WTC11 (cell line): ENCODE data around the gene RAB3IP. TPM values are rescaled to one million over a fixed set of nuclear protein-coding genes. Genes with fewer than 3 reads are reported as not detected.
A peak's percentile ranks its signal among the peaks of the same experiment; 100 is the strongest.

Experiments
- ATAC-seq: fragments of 200-7000 bp; cut with Tn5 transposase; 2 replicates; pipeline ENCODE4 v1.10.0; 2021; ENCODE audit warnings: mild to moderate bottlenecking, moderate library complexity
- CTCF ChIA-PET: fragments of 300-600 bp; sonication (Branson Sonifier 250); formaldehyde crosslinking; loops from one replicate; lab custom pipeline; 2021; ENCODE audit warnings: antibody characterized with exemption; lab: Charles Lee
- POLR2A ChIA-PET: fragments of 350-600 bp; sonication (Branson Sonifier 250); formaldehyde crosslinking; loops from one replicate; lab custom pipeline; 2021; ENCODE audit warnings: antibody characterized with exemption; lab: Charles Lee
- DNase-seq: peaks from one replicate; pipeline ENCODE4 v3.0.0; 2021; ENCODE audit warnings: low spot score
- H3K27ac Mint-ChIP-seq: 2 replicates; pipeline ENCODE4 v1.8.0; 2021; ENCODE audit warnings: mixed read lengths
- H3K27me3 Mint-ChIP-seq: 2 replicates; pipeline ENCODE4 v1.8.0; 2021; ENCODE audit warnings: low read depth, mild to moderate bottlenecking, moderate library complexity, mixed read lengths
- H3K36me3 Mint-ChIP-seq: 2 replicates; pipeline ENCODE4 v1.8.0; 2021; ENCODE audit warnings: mixed read lengths
- H3K4me1 Mint-ChIP-seq: 2 replicates; pipeline ENCODE4 v1.8.0; 2022; ENCODE audit warnings: mixed read lengths
- H3K4me3 Mint-ChIP-seq: 2 replicates; pipeline ENCODE4 v1.8.0; 2021; ENCODE audit warnings: mild to moderate bottlenecking, moderate library complexity, mixed read lengths
- H3K9me3 Mint-ChIP-seq: 2 replicates; pipeline ENCODE4 v1.8.0; 2021; ENCODE audit warnings: mixed read lengths
- AR ChIP-seq: fragments of 250-450 bp; sonication (Bioruptor Pico); IDR thresholded peaks from 2 replicates; pipeline ENCODE4 v1.9.0; 2021; ENCODE audit warnings: mild to moderate bottlenecking
- ESRRA ChIP-seq: sonication (generic); formaldehyde crosslinking; IDR thresholded peaks from 2 replicates; pipeline ENCODE4 v1.8.1; 2022; ENCODE audit warnings: mild to moderate bottlenecking, missing genetic modification reagents, borderline replicate concordance
- FOXP4 ChIP-seq: sonication (generic); formaldehyde crosslinking; IDR thresholded peaks from 2 replicates; pipeline ENCODE4 v1.8.0; 2022; ENCODE audit warnings: mild to moderate bottlenecking, missing genetic modification reagents
- HMGXB4 ChIP-seq: sonication (generic); formaldehyde crosslinking; IDR thresholded peaks from 2 replicates; pipeline ENCODE4 v1.8.1; 2023; ENCODE audit warnings: mild to moderate bottlenecking, moderate library complexity, missing genetic modification reagents
- IRF1 ChIP-seq: sonication (generic); formaldehyde crosslinking; IDR thresholded peaks from 2 replicates; pipeline ENCODE4 v1.8.0; 2023; ENCODE audit warnings: missing genetic modification reagents
- JUN ChIP-seq: sonication (generic); formaldehyde crosslinking; IDR thresholded peaks from 2 replicates; pipeline ENCODE4 v1.8.0; 2023; ENCODE audit warnings: mild to moderate bottlenecking, missing genetic modification reagents
- KAT7 ChIP-seq: sonication (generic); formaldehyde crosslinking; IDR thresholded peaks from 2 replicates; pipeline ENCODE4 v1.8.1; 2023; ENCODE audit warnings: missing genetic modification reagents, mild to moderate bottlenecking, borderline replicate concordance
- RORB ChIP-seq: fragments of 250-450 bp; sonication (Bioruptor Pico); IDR thresholded peaks from 2 replicates; pipeline ENCODE4 v1.9.0; 2021; ENCODE audit warnings: mild to moderate bottlenecking
- TP53 ChIP-seq: sonication (generic); formaldehyde crosslinking; IDR thresholded peaks from 2 replicates; pipeline ENCODE4 v1.8.1; 2023; ENCODE audit warnings: mild to moderate bottlenecking, missing genetic modification reagents
- ZBTB43 ChIP-seq: sonication (generic); formaldehyde crosslinking; IDR thresholded peaks from 2 replicates; pipeline ENCODE4 v1.8.1; 2023; ENCODE audit warnings: mild to moderate bottlenecking, missing genetic modification reagents
- ZNF263 ChIP-seq: sonication (generic); formaldehyde crosslinking; IDR thresholded peaks from 2 replicates; pipeline ENCODE4 v1.8.1; 2022; ENCODE audit warnings: low read depth, mild to moderate bottlenecking, moderate library complexity, missing genetic modification reagents
- ZNF425 ChIP-seq: fragments of 250-450 bp; sonication (Bioruptor Pico); conservative IDR thresholded peaks from 2 replicates; pipeline ENCODE4 v1.9.0; 2021; ENCODE audit warnings: mild to moderate bottlenecking
- ZNF532 ChIP-seq: fragments of 250-450 bp; sonication (Bioruptor Pico); IDR thresholded peaks from 2 replicates; pipeline ENCODE4 v1.9.0; 2021; ENCODE audit warnings: mild to moderate bottlenecking, borderline replicate concordance
- ZNF671 ChIP-seq: fragments of 250-450 bp; sonication (Bioruptor Pico); IDR thresholded peaks from 2 replicates; pipeline ENCODE4 v1.8.0; 2021; ENCODE audit warnings: mild to moderate bottlenecking
- total RNA-seq: library from RNA; stranded (reverse); gene quantifications from 3 replicates; pipeline ENCODE4 v1.2.3, GENCODE V29; 2021
- TF ChIP-seq, protein P1 (sequence below): sonication (generic); formaldehyde crosslinking; IDR thresholded peaks from 2 replicates; pipeline ENCODE4 v1.8.1; 2022; ENCODE audit warnings: low read depth, mild to moderate bottlenecking, moderate library complexity, missing genetic modification reagents, borderline replicate concordance

Gene RAB3IP
- total RNA-seq, 1 experiment from 2014 or later = 47.2 TPM

- ChIA-PET POLR2A (interaction anchor here (0.5 kb wide), 1 partner anchor 1755 kb away, joined by 4 read pairs; no protein-coding TSS in a partner anchor), CTCF (interaction anchor here (0.7 kb wide), 1 partner anchor 77 kb away, joined by 3 read pairs; no protein-coding TSS in a partner anchor)
- DNase-seq = no peak
- H3K4me3 Mint-ChIP-seq = no peak overlapping the region
- ATAC-seq = peak; percentile 65
- no peak overlapping the region for H3K27ac Mint-ChIP-seq
- H3K36me3 Mint-ChIP-seq = no peaks in the 10 kb centered on the region
- peaks cover 10% of the 10 kb centered on the region for H3K9me3 Mint-ChIP-seq
- H3K27me3 Mint-ChIP-seq = no peaks in the 10 kb centered on the region
- H3K4me1 Mint-ChIP-seq = peaks cover 5% of the 10 kb centered on the region
- no peak for TF ChIP-seq IRF1
- TF ChIP-seq KAT7 = no peak
- TF ChIP-seq, protein P1, sequence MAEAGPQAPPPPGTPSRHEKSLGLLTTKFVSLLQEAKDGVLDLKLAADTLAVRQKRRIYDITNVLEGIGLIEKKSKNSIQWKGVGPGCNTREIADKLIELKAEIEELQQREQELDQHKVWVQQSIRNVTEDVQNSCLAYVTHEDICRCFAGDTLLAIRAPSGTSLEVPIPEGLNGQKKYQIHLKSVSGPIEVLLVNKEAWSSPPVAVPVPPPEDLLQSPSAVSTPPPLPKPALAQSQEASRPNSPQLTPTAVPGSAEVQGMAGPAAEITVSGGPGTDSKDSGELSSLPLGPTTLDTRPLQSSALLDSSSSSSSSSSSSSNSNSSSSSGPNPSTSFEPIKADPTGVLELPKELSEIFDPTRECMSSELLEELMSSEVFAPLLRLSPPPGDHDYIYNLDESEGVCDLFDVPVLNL = no peak
- TF ChIP-seq HMGXB4 (CRISPR knock-in tag) = no peak
- no peak for TF ChIP-seq ESRRA (CRISPR knock-in tag)
- TF ChIP-seq TP53 (CRISPR knock-in tag) = no peak
- TF ChIP-seq ZBTB43 (CRISPR knock-in tag) = no peak
- TF ChIP-seq JUN (CRISPR knock-in tag) = no peak
- no peak for TF ChIP-seq RORB (CRISPR knock-in tag)
- TF ChIP-seq ZNF263 (CRISPR knock-in tag) = no peak
- no peak for TF ChIP-seq ZNF532 (CRISPR knock-in tag)
- no peak for TF ChIP-seq FOXP4 (CRISPR knock-in tag)
- TF ChIP-seq AR (CRISPR knock-in tag) = no peak
- TF ChIP-seq ZNF671 (CRISPR knock-in tag) = no peak
- TF ChIP-seq ZNF425 (CRISPR knock-in tag) = no peak
Measured at GRCh38 chr12:69703146-69703642, 35.5 kb upstream of the RAB3IP start.
